Activated CD8-positive, alpha-beta T cell treated with anti-CD3 and anti-CD28 coated beads, Interleukin-2, amount 10 ng/mL, durations not matched to agents 7 days and 5 days (primary cell): ENCODE measurements around the gene NRP1. TPM values are rescaled to one million over a fixed set of nuclear protein-coding genes. Genes with fewer than 3 reads are reported as not detected.

Experiments
- ATAC-seq: fragments of 150-1000 bp; cut with Tn5 transposase; one replicate; pipeline ENCODE4 v1.10.0; 2021; ENCODE audit warnings: moderate library complexity
- CTCF ChIA-PET: fragments of 350-600 bp; sonication (Branson Sonifier 250); formaldehyde crosslinking; loops from one replicate; lab custom pipeline; 2021; ENCODE audit warnings: antibody characterized with exemption; lab: Charles Lee
- POLR2A ChIA-PET: fragments of 350-600 bp; sonication (Branson Sonifier 250); formaldehyde crosslinking; loops from one replicate; lab custom pipeline; 2021; ENCODE audit warnings: antibody characterized with exemption; lab: Charles Lee
- DNase-seq: peaks from one replicate; pipeline ENCODE4 v3.0.0-alpha.2; 2020
- H3K27ac Mint-ChIP-seq: one replicate; pipeline ENCODE4 v1.8.0; 2021; ENCODE audit warnings: mild to moderate bottlenecking, mixed read lengths
- H3K27me3 Mint-ChIP-seq: one replicate; pipeline ENCODE4 v1.8.0; 2021; ENCODE audit warnings: low read depth, mixed read lengths
- H3K36me3 Mint-ChIP-seq: one replicate; pipeline ENCODE4 v1.8.0; 2021; ENCODE audit warnings: low read depth, mixed read lengths
- H3K4me1 Mint-ChIP-seq: one replicate; pipeline ENCODE4 v1.8.0; 2021; ENCODE audit warnings: low read depth, mixed read lengths
- H3K4me3 Mint-ChIP-seq: one replicate; pipeline ENCODE4 v1.8.0; 2021; ENCODE audit warnings: mild to moderate bottlenecking, mixed read lengths
- H3K9me3 Mint-ChIP-seq: one replicate; pipeline ENCODE4 v1.8.0; 2022; ENCODE audit warnings: mixed read lengths; ENCODE audit not compliant: insufficient read depth
- total RNA-seq, 2 experiments: library from RNA; stranded (reverse); gene quantifications; one replicate each; pipeline ENCODE4 v1.2.3, GENCODE V29; 2021

The NRP1 gene
- total RNA-seq, 2 experiments from 2014 or later = 0.11 to 0.23 TPM

- DNase-seq (peak; percentile 29), ATAC-seq (no peak)
- peaks cover 10% of the 10 kb centered on the region for H3K4me1 Mint-ChIP-seq
- peak overlapping the region; percentile 56 for H3K27ac Mint-ChIP-seq
- POLR2A ChIA-PET = no interaction called here
- no peaks in the 10 kb centered on the region for H3K36me3 Mint-ChIP-seq
- no peak overlapping the region for H3K4me3 Mint-ChIP-seq
- H3K27me3 Mint-ChIP-seq = no peaks in the 10 kb centered on the region
- CTCF ChIA-PET = interaction anchor here (4.4 kb wide), 1 partner anchor 18 kb away, joined by 26 read pairs; no protein-coding TSS in a partner anchor
- H3K9me3 Mint-ChIP-seq = no peaks in the 10 kb centered on the region
Observed at GRCh38 chr10:33211106-33211878, 123.2 kb downstream of the NRP1 start.

- Mint-ChIP-seq H3K4me1 (peaks cover 10% of the 10 kb centered on the region), H3K9me3 (no peaks in the 10 kb centered on the region), H3K27ac (no peak overlapping the region), H3K27me3 (no peaks in the 10 kb centered on the region), H3K4me3 (no peak overlapping the region), H3K36me3 (no peaks in the 10 kb centered on the region)
- ChIA-PET POLR2A (no interaction called here), CTCF (interaction anchor here (4.4 kb wide), 1 partner anchor 17 kb away, joined by 26 read pairs; no protein-coding TSS in a partner anchor)
- ATAC-seq = no peak
- no peak for DNase-seq
Observed at GRCh38 chr10:33209802-33210201, 124.7 kb downstream of the NRP1 start.

- Mint-ChIP-seq H3K27me3 (no peaks in the 10 kb centered on the region), H3K27ac (no peak overlapping the region), H3K4me1 (peaks cover 10% of the 10 kb centered on the region), H3K4me3 (no peak overlapping the region), H3K9me3 (no peaks in the 10 kb centered on the region), H3K36me3 (no peaks in the 10 kb centered on the region)
- CTCF ChIA-PET = interaction anchor here (1.3 kb wide), 1 partner anchor 15 kb away, joined by 13 read pairs; no protein-coding TSS in a partner anchor
- no peak for DNase-seq
- POLR2A ChIA-PET = no interaction called here
- no peak for ATAC-seq
Observed at GRCh38 chr10:33208166-33208565, 126.3 kb downstream of the NRP1 start.

- no peaks in the 10 kb centered on the region for H3K36me3 Mint-ChIP-seq
- H3K27me3 Mint-ChIP-seq = no peaks in the 10 kb centered on the region
- H3K27ac Mint-ChIP-seq = no peak overlapping the region
- H3K9me3 Mint-ChIP-seq = no peaks in the 10 kb centered on the region
- CTCF ChIA-PET = no interaction called here
- H3K4me3 Mint-ChIP-seq = no peak overlapping the region
- no peak for DNase-seq
- no peak for ATAC-seq
- H3K4me1 Mint-ChIP-seq = no peaks in the 10 kb centered on the region
- POLR2A ChIA-PET = no interaction called here
Observed at GRCh38 chr10:33204031-33204430, 130.4 kb downstream of the NRP1 start.

- Mint-ChIP-seq H3K4me1 (no peaks in the 10 kb centered on the region), H3K4me3 (no peak overlapping the region), H3K9me3 (no peaks in the 10 kb centered on the region), H3K27me3 (no peaks in the 10 kb centered on the region), H3K27ac (no peak overlapping the region), H3K36me3 (no peaks in the 10 kb centered on the region)
- DNase-seq (no peak), ATAC-seq (no peak)
- ChIA-PET CTCF (interaction anchor here (0.7 to 1.4 kb wide), 2 partner anchors 9 to 136 kb away, joined by 3 to 16 read pairs; no protein-coding TSS in a partner anchor), POLR2A (no interaction called here)
Observed at GRCh38 chr10:33201971-33202370, 132.5 kb downstream of the NRP1 start.

- DNase-seq (no peak), ATAC-seq (no peak)
- no peaks in the 10 kb centered on the region for H3K9me3 Mint-ChIP-seq
- ChIA-PET CTCF (interaction anchor here (1.4 kb wide), 1 partner anchor 8 kb away, joined by 16 read pairs; no protein-coding TSS in a partner anchor), POLR2A (no interaction called here)
- no peaks in the 10 kb centered on the region for H3K36me3 Mint-ChIP-seq
- no peak overlapping the region for H3K4me3 Mint-ChIP-seq
- H3K4me1 Mint-ChIP-seq = no peaks in the 10 kb centered on the region
- no peaks in the 10 kb centered on the region for H3K27me3 Mint-ChIP-seq
- H3K27ac Mint-ChIP-seq = no peak overlapping the region
Observed at GRCh38 chr10:33201056-33201780, 133.2 kb downstream of the NRP1 start.

- Mint-ChIP-seq H3K4me1 (no peaks in the 10 kb centered on the region), H3K4me3 (no peak overlapping the region), H3K36me3 (no peaks in the 10 kb centered on the region), H3K27me3 (peaks cover 5% of the 10 kb centered on the region), H3K9me3 (no peaks in the 10 kb centered on the region), H3K27ac (no peak overlapping the region)
- no peak for DNase-seq
- POLR2A ChIA-PET = no interaction called here
- ATAC-seq = no peak
- CTCF ChIA-PET = no interaction called here
Observed at GRCh38 chr10:33199731-33200232, 134.7 kb downstream of the NRP1 start.

- Mint-ChIP-seq H3K4me3 (no peak overlapping the region), H3K27me3 (peaks cover 7% of the 10 kb centered on the region), H3K4me1 (no peaks in the 10 kb centered on the region), H3K36me3 (no peaks in the 10 kb centered on the region), H3K9me3 (no peaks in the 10 kb centered on the region), H3K27ac (no peak overlapping the region)
- ChIA-PET POLR2A (no interaction called here), CTCF (no interaction called here)
- DNase-seq (no peak), ATAC-seq (no peak)
Observed at GRCh38 chr10:33198610-33199009, 135.9 kb downstream of the NRP1 start.

GRCh38 chr10:33196710-33197491 is 137.6 kb downstream of the NRP1 start:
- ATAC-seq = no peak
- no peaks in the 10 kb centered on the region for H3K4me1 Mint-ChIP-seq
- POLR2A ChIA-PET = no interaction called here

GRCh38 chr10:33196377-33196706 is 138.1 kb downstream of the NRP1 start:
- Mint-ChIP-seq H3K4me1 (no peaks in the 10 kb centered on the region), H3K27ac (no peak overlapping the region), H3K4me3 (no peak overlapping the region), H3K27me3 (peaks cover 10% of the 10 kb centered on the region), H3K36me3 (no peaks in the 10 kb centered on the region), H3K9me3 (no peaks in the 10 kb centered on the region)
- no peak for ATAC-seq
- DNase-seq = no peak
- ChIA-PET CTCF (no interaction called here), POLR2A (no interaction called here)

More at GRCh38 chr10:33196710-33197491, 137.6 kb downstream of the NRP1 start:
- H3K36me3 Mint-ChIP-seq = no peaks in the 10 kb centered on the region
- no peak for DNase-seq
- no peaks in the 10 kb centered on the region for H3K9me3 Mint-ChIP-seq
- H3K27ac Mint-ChIP-seq = no peak overlapping the region
- CTCF ChIA-PET = no interaction called here
- no peak overlapping the region for H3K4me3 Mint-ChIP-seq
- H3K27me3 Mint-ChIP-seq = peaks cover 10% of the 10 kb centered on the region

- no peaks in the 10 kb centered on the region for H3K9me3 Mint-ChIP-seq
Observed at GRCh38 chr10:33195608-33196376, 138.7 kb downstream of the NRP1 start.

More at GRCh38 chr10:33195608-33196376, 138.7 kb downstream of the NRP1 start:
- Mint-ChIP-seq H3K4me1 (no peaks in the 10 kb centered on the region), H3K36me3 (no peaks in the 10 kb centered on the region), H3K4me3 (no peak overlapping the region), H3K27me3 (peaks cover 10% of the 10 kb centered on the region), H3K27ac (no peak overlapping the region)
- ATAC-seq (no peak), DNase-seq (no peak)
- ChIA-PET POLR2A (no interaction called here), CTCF (no interaction called here)
